LNCaP clone FGC (cell line): Measurements from ENCODE around the gene TRPM1.

Experiments
- DNase-seq: peaks from one replicate; pipeline ENCODE4 v3.0.0-alpha.2; 2011; ENCODE audit warnings: low read depth
- H3K4me3 ChIP-seq: 2 replicates; pipeline ENCODE4 v1.5.1; 2011; ENCODE audit warnings: mild to moderate bottlenecking, low read depth, low read length, control low read depth
- CTCF ChIP-seq: IDR thresholded peaks from 2 replicates; pipeline ENCODE4 v1.5.1; 2012; ENCODE audit warnings: mild to moderate bottlenecking; ENCODE audit not compliant: control insufficient read depth, insufficient read depth; ENCODE audit errors: extremely low read depth

TRPM1 gene

GRCh38 chr15:31079519-31079918 lies 22.0 kb downstream of the TRPM1 start:
- H3K4me3 ChIP-seq: no peak overlapping the region
- no peak for DNase-seq
- TF ChIP-seq CTCF: no peak

- TF ChIP-seq CTCF: no peak
- no peak for DNase-seq
- no peak overlapping the region for H3K4me3 ChIP-seq
Observed at GRCh38 chr15:31078471-31078870, 23.1 kb downstream of the TRPM1 start.

- no peak overlapping the region for H3K4me3 ChIP-seq
- TF ChIP-seq CTCF: no peak
- DNase-seq: no peak
Observed at GRCh38 chr15:31077941-31078340, 23.6 kb downstream of the TRPM1 start.

- H3K4me3 ChIP-seq: no peak overlapping the region
- no peak for TF ChIP-seq CTCF
- no peak for DNase-seq
Observed at GRCh38 chr15:31077181-31077580, 24.3 kb downstream of the TRPM1 start.

GRCh38 chr15:31074321-31074720 lies 27.2 kb downstream of the TRPM1 start:
- no peak overlapping the region for H3K4me3 ChIP-seq
- no peak for DNase-seq
- TF ChIP-seq CTCF: no peak

GRCh38 chr15:31070867-31071266 lies 30.7 kb downstream of the TRPM1 start:
- DNase-seq: no peak
- no peak overlapping the region for H3K4me3 ChIP-seq
- TF ChIP-seq CTCF: no peak

GRCh38 chr15:31069360-31070000 lies 32.0 kb downstream of the TRPM1 start:
- no peak overlapping the region for H3K4me3 ChIP-seq
- DNase-seq: peak; percentile 35
- TF ChIP-seq CTCF: no peak
